HL-60 (cell line): ENCODE data around the gene NIPA2.

Source experiments
- DNase-seq, 2 experiments: peaks; one replicate each; pipeline ENCODE4 v3.0.0-alpha.2; 2010 to 2020; ENCODE audit warnings: low read depth in 1 of 2, low spot score in 1 of 2
- H3K27ac ChIP-seq: fragments of 250-450 bp; sonication (Bioruptor Pico); replicated peaks from 2 replicates; pipeline ENCODE4 v1.5.1; 2020; ENCODE audit warnings: mild to moderate bottlenecking, moderate library complexity
- H3K27me3 ChIP-seq: fragments of 250-450 bp; sonication (Bioruptor Pico); 2 replicates; pipeline ENCODE4 v1.5.1; 2021; ENCODE audit warnings: mild to moderate bottlenecking, moderate library complexity; ENCODE audit not compliant: insufficient read depth, poor library complexity, severe bottlenecking
- H3K4me3 ChIP-seq: replicated peaks from 2 replicates; pipeline ENCODE4 v1.5.1; 2011; ENCODE audit warnings: mild to moderate bottlenecking, control low read depth, low read length; ENCODE audit not compliant: insufficient read depth
- GABPA ChIP-seq: IDR thresholded peaks from 2 replicates; pipeline ENCODE4 v1.6.1; 2012; ENCODE audit warnings: low read depth
- POLR2AphosphoS5 ChIP-seq: IDR thresholded peaks from 2 replicates; pipeline ENCODE4 v1.6.1; 2012; ENCODE audit warnings: low read depth
- SPI1 ChIP-seq: IDR thresholded peaks from 2 replicates; pipeline ENCODE4 v1.6.1; 2012; ENCODE audit warnings: low read depth, mild to moderate bottlenecking, borderline replicate concordance
- TF ChIP-seq, protein P1 (sequence below): IDR thresholded peaks from one replicate; pipeline ENCODE4 v1.5.1; 2011; ENCODE audit warnings: low read length, control low read depth, inconsistent platforms; ENCODE audit not compliant: insufficient read depth
- TF ChIP-seq, protein P2 (sequence below): IDR thresholded peaks from 2 replicates; pipeline ENCODE4 v1.6.1; 2012; ENCODE audit warnings: low read depth; ENCODE audit not compliant: insufficient replicate concordance

The NIPA2 gene

DNA sequence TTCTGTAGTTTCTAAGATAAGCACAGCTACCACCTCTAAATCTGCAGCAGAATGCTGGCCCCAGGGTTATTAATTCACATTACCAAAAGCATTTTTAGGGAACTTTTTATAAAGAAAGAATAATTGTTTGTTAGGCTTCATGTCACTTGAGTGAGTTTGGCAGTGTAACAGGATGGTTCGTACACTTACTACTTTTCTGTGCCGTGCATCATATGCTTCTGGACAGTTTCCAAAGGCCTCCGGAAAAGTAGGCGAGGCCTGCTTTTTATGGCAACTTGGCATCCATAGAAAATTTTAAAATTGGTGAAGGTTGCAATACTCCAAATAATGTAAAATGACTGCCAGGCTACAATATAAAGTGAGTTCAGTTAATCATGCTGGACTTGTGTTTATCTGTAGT, 30.0 kb downstream of the NIPA2 start:
- Histone ChIP-seq H3K27me3 (no peaks in the 10 kb centered on the region), H3K27ac (no peak overlapping the region), H3K4me3 (no peak overlapping the region)
- no peak for DNase-seq
- TF ChIP-seq POLR2AphosphoS5 (no peak), SPI1 (no peak), GABPA (no peak)
- TF ChIP-seq, protein P1, sequence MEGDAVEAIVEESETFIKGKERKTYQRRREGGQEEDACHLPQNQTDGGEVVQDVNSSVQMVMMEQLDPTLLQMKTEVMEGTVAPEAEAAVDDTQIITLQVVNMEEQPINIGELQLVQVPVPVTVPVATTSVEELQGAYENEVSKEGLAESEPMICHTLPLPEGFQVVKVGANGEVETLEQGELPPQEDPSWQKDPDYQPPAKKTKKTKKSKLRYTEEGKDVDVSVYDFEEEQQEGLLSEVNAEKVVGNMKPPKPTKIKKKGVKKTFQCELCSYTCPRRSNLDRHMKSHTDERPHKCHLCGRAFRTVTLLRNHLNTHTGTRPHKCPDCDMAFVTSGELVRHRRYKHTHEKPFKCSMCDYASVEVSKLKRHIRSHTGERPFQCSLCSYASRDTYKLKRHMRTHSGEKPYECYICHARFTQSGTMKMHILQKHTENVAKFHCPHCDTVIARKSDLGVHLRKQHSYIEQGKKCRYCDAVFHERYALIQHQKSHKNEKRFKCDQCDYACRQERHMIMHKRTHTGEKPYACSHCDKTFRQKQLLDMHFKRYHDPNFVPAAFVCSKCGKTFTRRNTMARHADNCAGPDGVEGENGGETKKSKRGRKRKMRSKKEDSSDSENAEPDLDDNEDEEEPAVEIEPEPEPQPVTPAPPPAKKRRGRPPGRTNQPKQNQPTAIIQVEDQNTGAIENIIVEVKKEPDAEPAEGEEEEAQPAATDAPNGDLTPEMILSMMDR, result no peak
- TF ChIP-seq, protein P2, sequence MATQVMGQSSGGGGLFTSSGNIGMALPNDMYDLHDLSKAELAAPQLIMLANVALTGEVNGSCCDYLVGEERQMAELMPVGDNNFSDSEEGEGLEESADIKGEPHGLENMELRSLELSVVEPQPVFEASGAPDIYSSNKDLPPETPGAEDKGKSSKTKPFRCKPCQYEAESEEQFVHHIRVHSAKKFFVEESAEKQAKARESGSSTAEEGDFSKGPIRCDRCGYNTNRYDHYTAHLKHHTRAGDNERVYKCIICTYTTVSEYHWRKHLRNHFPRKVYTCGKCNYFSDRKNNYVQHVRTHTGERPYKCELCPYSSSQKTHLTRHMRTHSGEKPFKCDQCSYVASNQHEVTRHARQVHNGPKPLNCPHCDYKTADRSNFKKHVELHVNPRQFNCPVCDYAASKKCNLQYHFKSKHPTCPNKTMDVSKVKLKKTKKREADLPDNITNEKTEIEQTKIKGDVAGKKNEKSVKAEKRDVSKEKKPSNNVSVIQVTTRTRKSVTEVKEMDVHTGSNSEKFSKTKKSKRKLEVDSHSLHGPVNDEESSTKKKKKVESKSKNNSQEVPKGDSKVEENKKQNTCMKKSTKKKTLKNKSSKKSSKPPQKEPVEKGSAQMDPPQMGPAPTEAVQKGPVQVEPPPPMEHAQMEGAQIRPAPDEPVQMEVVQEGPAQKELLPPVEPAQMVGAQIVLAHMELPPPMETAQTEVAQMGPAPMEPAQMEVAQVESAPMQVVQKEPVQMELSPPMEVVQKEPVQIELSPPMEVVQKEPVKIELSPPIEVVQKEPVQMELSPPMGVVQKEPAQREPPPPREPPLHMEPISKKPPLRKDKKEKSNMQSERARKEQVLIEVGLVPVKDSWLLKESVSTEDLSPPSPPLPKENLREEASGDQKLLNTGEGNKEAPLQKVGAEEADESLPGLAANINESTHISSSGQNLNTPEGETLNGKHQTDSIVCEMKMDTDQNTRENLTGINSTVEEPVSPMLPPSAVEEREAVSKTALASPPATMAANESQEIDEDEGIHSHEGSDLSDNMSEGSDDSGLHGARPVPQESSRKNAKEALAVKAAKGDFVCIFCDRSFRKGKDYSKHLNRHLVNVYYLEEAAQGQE, result no peak

DNA sequence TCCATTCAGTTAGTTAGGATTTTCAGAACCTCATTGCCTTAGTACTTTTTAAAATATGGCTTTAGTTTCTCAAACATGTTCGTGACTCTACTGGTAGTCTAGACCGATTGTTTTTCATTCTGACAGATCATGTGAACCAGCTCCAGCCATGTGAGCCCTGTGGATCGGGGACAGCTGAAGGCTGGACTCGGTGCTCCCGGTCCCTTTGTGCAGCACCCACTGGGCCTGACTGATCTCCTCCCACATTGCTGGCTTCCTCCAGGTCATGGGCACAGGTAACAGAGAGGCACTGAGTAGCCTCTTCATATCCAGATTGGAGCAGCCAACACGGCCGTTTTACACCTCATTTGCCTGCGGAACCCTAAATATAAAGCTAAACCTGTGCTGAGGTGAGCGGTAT, 30.5 kb downstream of the NIPA2 start:
- TF ChIP-seq SPI1, result no peak
- Histone ChIP-seq H3K27ac (no peak overlapping the region), H3K27me3 (no peaks in the 10 kb centered on the region), H3K4me3 (no peak overlapping the region)
- no peak for DNase-seq

DNA sequence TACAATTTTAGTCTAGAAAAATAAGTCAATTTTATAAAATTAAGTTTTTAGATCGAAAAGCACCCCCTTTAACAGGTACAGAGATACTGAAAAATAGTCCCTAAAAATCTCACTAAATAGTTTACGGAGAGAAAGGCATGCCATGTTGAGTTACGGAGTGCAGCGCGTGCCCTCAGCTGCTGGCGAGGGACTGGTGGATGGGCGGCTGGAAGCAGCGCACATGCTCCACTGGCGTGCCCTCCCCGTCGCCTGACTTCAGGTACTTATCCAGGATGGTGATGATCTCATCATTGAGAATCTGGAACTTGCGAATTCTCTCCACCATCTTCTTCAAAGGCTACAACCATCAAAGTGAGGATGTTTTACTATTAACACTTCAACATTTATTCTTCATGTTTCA, 31.4 kb downstream of the NIPA2 start:
- TF ChIP-seq, protein P2, result no peak
- TF ChIP-seq SPI1, result no peak
- no peak for DNase-seq
- no peaks in the 10 kb centered on the region for H3K27me3 ChIP-seq
- H3K4me3 ChIP-seq, result no peak overlapping the region
- no peak overlapping the region for H3K27ac ChIP-seq

DNA sequence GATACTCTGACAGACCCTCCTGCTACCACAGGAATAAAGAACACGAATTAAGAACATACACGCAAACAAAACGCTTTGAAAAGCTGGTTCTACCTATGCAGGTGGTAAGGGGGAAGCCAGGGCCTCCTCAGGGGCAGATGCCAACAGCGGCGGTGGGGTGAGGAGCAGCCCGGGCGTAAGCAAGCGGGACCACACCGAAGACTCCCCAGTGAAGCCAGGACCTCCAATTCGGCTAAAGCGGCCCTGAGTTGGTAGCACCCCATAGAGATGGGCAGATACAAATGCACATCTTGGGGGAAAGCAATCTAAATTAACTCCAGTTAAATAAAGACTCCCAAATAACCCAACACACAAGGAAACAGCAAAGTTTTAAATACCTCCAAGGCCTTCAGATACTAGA, 32.4 kb downstream of the NIPA2 start:
- H3K27ac ChIP-seq, result no peak overlapping the region
- DNase-seq, result no peak
- H3K27me3 ChIP-seq, result no peaks in the 10 kb centered on the region
- TF ChIP-seq GABPA (no peak), SPI1 (no peak), POLR2AphosphoS5 (no peak)
- TF ChIP-seq, protein P1, result no peak
- TF ChIP-seq, protein P2, result no peak
- no peak overlapping the region for H3K4me3 ChIP-seq
